Cardiac muscle cell (in vitro differentiated cells and primary cell): Measurements from ENCODE around the gene ANXA3. TPM values are rescaled to one million over a fixed set of nuclear protein-coding genes. Genes with fewer than 3 reads are reported as not detected.

ENCODE experiments used
- DNase-seq, 2 donors: peaks; one replicate each; pipeline versions ENCODE4 v3.0.0 to v3.0.0-alpha.2; 2010 to 2017; ENCODE audit warnings: low read depth in 1 of 2, low spot score in 1 of 2
- H3K27ac ChIP-seq: fragments of 200-600 bp; sonication (generic); 2 replicates; pipeline ENCODE4 v1.5.1; 2016
- H3K27me3 ChIP-seq: fragments of 200-600 bp; sonication (generic); 2 replicates; pipeline ENCODE4 v1.6.0; 2016; ENCODE audit warnings: control low read depth
- H3K36me3 ChIP-seq: fragments of 200-600 bp; sonication (generic); 2 replicates; pipeline ENCODE4 v1.5.1; 2016; ENCODE audit warnings: control low read depth
- H3K4me1 ChIP-seq: fragments of 200-600 bp; sonication (generic); 2 replicates; pipeline ENCODE4 v1.8.1; 2017; ENCODE audit warnings: low read depth, mild to moderate bottlenecking, mixed run types
- H3K4me3 ChIP-seq: fragments of 200-600 bp; sonication (generic); 2 replicates; pipeline ENCODE4 v1.5.1; 2016; ENCODE audit warnings: mild to moderate bottlenecking
- H3K9me3 ChIP-seq: fragments of 200-600 bp; sonication (generic); 2 replicates; pipeline ENCODE4 v1.5.1; 2017; ENCODE audit warnings: low read depth, mild to moderate bottlenecking, control low read depth
- polyA plus RNA-seq: library from polyadenylated mRNA; unstranded; fragments of >200 nt; fragmentation: Nextera tagmentation; extraction: Ambion mirVana; gene quantifications from 2 replicates; pipeline ENCODE4 v1.2.1, GENCODE V29; 2016
- total RNA-seq: library from RNA; depleted of rRNA; stranded (reverse); fragments of >200 nt; gene quantifications from 2 replicates; pipeline ENCODE4 v1.2.3, GENCODE V29; 2016
- TF ChIP-seq, protein P1 (sequence below): IDR thresholded peaks from 2 replicates; pipeline ENCODE4 v1.5.1; 2012; ENCODE audit warnings: low read depth, mild to moderate bottlenecking, low read length

ANXA3 gene
- total and polyA plus RNA-seq, 2 experiments from 2014 or later: 18.7 to 33.3 TPM

DNA sequence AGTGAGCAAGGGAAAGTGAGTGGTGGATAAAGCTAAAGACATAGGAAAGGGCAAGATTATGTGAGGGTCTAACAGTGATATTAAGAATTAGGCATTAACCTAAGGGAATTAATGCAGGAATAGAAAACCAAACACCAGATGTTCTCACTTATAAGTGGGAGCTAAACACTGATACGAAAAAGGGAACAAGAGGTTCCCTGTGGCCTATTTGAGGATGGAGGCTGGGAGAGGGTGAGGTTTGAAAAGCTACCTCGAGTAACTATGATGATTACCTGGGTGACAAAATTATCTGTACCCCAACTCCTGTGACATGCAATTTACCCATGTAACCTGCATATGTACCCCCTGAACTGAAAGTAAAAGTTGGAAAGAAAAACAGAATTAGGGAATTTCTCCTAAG, 79.0 kb downstream of the ANXA3 start:
- Histone ChIP-seq H3K36me3 (no peaks in the 10 kb centered on the region), H3K4me3 (no peak overlapping the region), H3K4me1 (peaks cover 8% of the 10 kb centered on the region), H3K27me3 (no peaks in the 10 kb centered on the region), H3K9me3 (no peaks in the 10 kb centered on the region), H3K27ac (no peak overlapping the region)
- TF ChIP-seq, protein P1, sequence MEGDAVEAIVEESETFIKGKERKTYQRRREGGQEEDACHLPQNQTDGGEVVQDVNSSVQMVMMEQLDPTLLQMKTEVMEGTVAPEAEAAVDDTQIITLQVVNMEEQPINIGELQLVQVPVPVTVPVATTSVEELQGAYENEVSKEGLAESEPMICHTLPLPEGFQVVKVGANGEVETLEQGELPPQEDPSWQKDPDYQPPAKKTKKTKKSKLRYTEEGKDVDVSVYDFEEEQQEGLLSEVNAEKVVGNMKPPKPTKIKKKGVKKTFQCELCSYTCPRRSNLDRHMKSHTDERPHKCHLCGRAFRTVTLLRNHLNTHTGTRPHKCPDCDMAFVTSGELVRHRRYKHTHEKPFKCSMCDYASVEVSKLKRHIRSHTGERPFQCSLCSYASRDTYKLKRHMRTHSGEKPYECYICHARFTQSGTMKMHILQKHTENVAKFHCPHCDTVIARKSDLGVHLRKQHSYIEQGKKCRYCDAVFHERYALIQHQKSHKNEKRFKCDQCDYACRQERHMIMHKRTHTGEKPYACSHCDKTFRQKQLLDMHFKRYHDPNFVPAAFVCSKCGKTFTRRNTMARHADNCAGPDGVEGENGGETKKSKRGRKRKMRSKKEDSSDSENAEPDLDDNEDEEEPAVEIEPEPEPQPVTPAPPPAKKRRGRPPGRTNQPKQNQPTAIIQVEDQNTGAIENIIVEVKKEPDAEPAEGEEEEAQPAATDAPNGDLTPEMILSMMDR: no peak
- no peak for DNase-seq

DNA sequence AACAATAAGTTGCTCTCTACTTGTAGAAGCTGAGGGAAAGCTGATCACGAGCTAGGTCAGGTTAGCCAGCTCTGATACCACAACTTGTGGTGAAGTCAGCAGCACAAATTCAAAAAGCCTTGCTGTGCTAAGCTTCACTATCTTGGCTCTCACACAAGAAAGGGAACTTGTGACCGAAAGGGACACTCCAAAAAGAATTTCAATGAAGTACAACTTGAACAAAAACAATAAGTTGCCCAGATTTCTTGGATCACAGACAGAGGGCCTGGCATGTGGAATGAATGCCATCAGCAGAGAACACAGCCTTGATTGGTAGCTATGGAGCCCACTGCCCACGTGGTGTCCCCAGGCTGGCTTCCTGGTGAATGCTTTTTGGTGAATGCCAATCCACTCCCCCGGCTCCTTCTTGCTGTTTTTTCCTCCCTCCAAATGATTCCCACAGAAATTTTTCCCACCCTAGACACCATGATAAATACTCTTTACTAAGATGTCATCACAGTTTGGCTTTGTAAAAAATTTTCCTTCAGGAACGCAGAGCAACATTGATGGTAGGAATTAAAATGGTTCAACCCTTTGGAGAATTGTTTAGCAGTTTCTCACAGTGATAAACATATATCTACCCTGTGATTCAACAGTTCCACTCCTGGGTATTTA, 82.6 kb downstream of the ANXA3 start:
- TF ChIP-seq, protein P1: no peak
- no peak for DNase-seq
- Histone ChIP-seq H3K4me1 (peaks cover 8% of the 10 kb centered on the region), H3K9me3 (no peaks in the 10 kb centered on the region), H3K4me3 (no peak overlapping the region), H3K27ac (no peak overlapping the region), H3K27me3 (no peaks in the 10 kb centered on the region), H3K36me3 (no peaks in the 10 kb centered on the region)

DNA sequence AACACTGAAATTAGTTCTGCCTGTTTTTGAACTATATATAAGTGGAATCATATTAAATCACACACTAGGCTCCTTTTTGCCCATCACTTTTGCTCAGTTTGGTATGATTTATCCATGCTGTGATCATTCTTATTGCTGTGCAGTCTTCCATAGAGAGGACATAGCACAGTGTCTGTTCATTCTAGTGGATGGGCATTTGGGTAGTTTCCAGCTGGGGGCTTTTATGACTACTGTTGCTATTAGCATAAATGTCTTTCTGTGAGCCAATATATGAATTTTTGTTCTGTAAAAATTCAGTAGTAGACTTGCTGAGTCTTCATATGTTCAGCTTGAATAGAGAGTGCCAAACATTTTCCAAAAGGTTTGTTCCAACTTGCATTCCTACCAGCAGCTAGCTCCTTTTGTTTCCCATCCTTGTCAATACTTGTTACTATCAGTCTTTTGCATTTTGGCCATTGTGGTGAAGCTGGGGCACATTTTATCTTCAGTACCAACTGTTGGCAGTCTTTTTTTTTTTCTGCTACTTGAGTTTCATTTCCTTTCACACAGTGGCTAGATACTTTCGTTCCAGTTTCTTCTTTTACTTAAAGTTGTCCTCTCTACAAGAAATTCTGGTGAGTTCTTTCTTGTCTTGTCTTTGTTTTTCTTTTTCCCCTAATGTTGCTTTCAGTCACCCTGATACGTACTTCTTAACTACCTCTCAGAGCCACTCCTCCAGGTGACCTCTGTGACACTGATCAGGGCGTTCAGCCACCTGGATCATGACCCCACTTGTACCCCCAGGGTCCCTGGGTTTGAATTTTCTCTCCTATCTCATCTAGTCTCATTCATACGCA, 87.0 kb downstream of the ANXA3 start:
- H3K27ac ChIP-seq: no peak overlapping the region
- TF ChIP-seq, protein P1: no peak

DNA sequence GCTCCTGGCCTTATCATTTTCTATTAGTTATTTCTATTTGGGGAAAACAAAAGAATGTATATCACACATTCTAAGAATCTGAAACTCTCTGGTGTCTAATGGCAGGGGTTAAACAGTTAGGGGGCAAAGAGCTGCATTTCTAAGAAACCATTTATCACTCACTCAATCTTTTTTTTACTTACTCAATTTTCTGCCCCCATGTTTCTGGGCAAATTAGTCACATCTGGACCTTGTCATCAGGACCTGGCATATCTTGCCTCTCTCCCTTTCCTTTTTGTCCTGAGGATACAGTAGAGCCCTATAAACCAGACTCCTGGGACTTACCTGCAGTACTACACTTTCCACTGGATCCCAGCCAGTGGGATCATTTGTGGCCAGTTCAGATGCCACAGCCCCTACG, 89.1 kb downstream of the ANXA3 start:
- Histone ChIP-seq H3K9me3 (no peaks in the 10 kb centered on the region), H3K4me3 (no peak overlapping the region), H3K4me1 (no peaks in the 10 kb centered on the region), H3K36me3 (no peaks in the 10 kb centered on the region), H3K27me3 (no peaks in the 10 kb centered on the region), H3K27ac (no peak overlapping the region)
- TF ChIP-seq, protein P1: no peak
- no peak for DNase-seq

More for the DNA sequence above, 87.0 kb downstream of the ANXA3 start:
- H3K9me3 ChIP-seq: no peaks in the 10 kb centered on the region
- H3K27me3 ChIP-seq: no peaks in the 10 kb centered on the region
- no peaks in the 10 kb centered on the region for H3K4me1 ChIP-seq
- no peak overlapping the region for H3K4me3 ChIP-seq
- H3K36me3 ChIP-seq: no peaks in the 10 kb centered on the region
- no peak for DNase-seq

DNA sequence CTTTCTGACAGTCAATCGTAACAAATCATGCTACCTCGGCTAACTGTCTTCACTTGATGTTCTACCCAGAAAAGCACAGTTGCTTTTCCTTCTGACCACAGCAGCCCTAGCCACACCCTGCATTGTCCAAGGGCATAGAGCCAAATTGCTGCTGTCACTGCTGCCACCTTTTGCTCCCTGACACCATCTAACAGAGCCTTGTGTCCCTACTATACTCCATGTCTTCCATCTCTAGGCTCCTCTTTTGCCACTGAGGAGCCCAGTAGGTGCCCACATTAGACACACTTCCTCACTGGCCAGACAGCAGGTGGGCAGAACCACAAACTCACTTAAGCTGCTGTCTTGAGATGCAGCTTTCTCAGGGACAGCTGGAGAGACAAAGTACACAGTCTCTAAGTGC, 91.4 kb downstream of the ANXA3 start:
- H3K27ac ChIP-seq: no peak overlapping the region
- no peaks in the 10 kb centered on the region for H3K27me3 ChIP-seq
- TF ChIP-seq, protein P1: no peak
- no peak for DNase-seq
- no peaks in the 10 kb centered on the region for H3K9me3 ChIP-seq
- H3K4me1 ChIP-seq: no peaks in the 10 kb centered on the region
- H3K36me3 ChIP-seq: no peaks in the 10 kb centered on the region
- H3K4me3 ChIP-seq: no peak overlapping the region
